HEK293 (cell line): Measurements from ENCODE around the gene NHERF2.
A peak's percentile ranks its signal among the peaks of the same experiment; 100 is the strongest.

Experiments
- CTCF ChIA-PET: fragments of 350-600 bp; formaldehyde crosslinking; extraction: SDS; loops from one replicate; lab custom pipeline; 2021; ENCODE audit warnings: antibody characterized with exemption; lab: Yijun Ruan, JAX
- POLR2A ChIA-PET: fragments of 300-600 bp; formaldehyde crosslinking; extraction: SDS; loops from one replicate; lab custom pipeline; 2020; ENCODE audit warnings: antibody characterized with exemption, inconsistent platforms; lab: Yijun Ruan, JAX
- H3K27ac ChIP-seq: fragments of 200-500 bp; sonication (Bioruptor generic); 2 replicates; pipeline ENCODE4 v1.5.1; 2014; ENCODE audit warnings: low read depth, low read length, control low read depth, inconsistent platforms; ENCODE audit errors: extremely low read depth
- H3K36me3 ChIP-seq, 2 experiments: fragments of 200-500 bp in 1 of 2; sonication (Bioruptor generic) in 1 of 2; 1 replicate in 1 of 2; 2 replicates in 1 of 2; pipeline ENCODE4 v1.5.1; 2014 to 2017; ENCODE audit warnings: inconsistent platforms in 2 of 2, low read length in 2 of 2; ENCODE audit not compliant: control insufficient read depth in 2 of 2, insufficient read depth in 1 of 2
- H3K4me1 ChIP-seq: fragments of 200-500 bp; sonication (Bioruptor generic); 2 replicates; pipeline ENCODE4 v1.5.1; 2014; ENCODE audit warnings: mild to moderate bottlenecking, low read length, inconsistent platforms; ENCODE audit not compliant: control insufficient read depth, insufficient read depth
- H3K4me3 ChIP-seq: 2 replicates; pipeline ENCODE4 v1.5.1; 2011; ENCODE audit warnings: low read depth, mild to moderate bottlenecking, control low read depth, low read length, moderate library complexity
- H3K9me3 ChIP-seq: fragments of 200-500 bp; sonication (Bioruptor generic); 2 replicates; pipeline ENCODE4 v1.5.1; 2014; ENCODE audit warnings: low read depth, low read length, inconsistent platforms; ENCODE audit not compliant: control insufficient read depth, insufficient read depth
- GLIS2 ChIP-seq: fragments of 450-650 bp; formaldehyde crosslinking; IDR thresholded peaks from 2 replicates; pipeline ENCODE4 v1.5.1; 2016; ENCODE audit warnings: missing biosample characterization, missing genetic modification characterization
- SP2 ChIP-seq: fragments of 450-650 bp; formaldehyde crosslinking; IDR thresholded peaks from 2 replicates; pipeline ENCODE4 v1.5.1; 2016; ENCODE audit warnings: missing biosample characterization, missing genetic modification characterization
- ZBTB20 ChIP-seq: fragments of 450-650 bp; formaldehyde crosslinking; IDR thresholded peaks from 2 replicates; pipeline ENCODE4 v1.5.1; 2016; ENCODE audit warnings: missing biosample characterization, missing genetic modification characterization
- ZBTB26 ChIP-seq: fragments of 450-650 bp; formaldehyde crosslinking; optimal IDR thresholded peaks from 2 replicates; pipeline ENCODE3; 2016; ENCODE audit warnings: missing biosample characterization, mild to moderate bottlenecking, missing genetic modification characterization
- ZFP69B ChIP-seq: fragments of 450-650 bp; formaldehyde crosslinking; IDR thresholded peaks from 2 replicates; pipeline ENCODE4 v1.5.1; 2016; ENCODE audit warnings: missing biosample characterization, missing genetic modification characterization
- ZNF280C ChIP-seq: fragments of 450-650 bp; formaldehyde crosslinking; IDR thresholded peaks from 2 replicates; pipeline ENCODE4 v1.5.1; 2016; ENCODE audit warnings: missing biosample characterization, missing genetic modification characterization
- ZNF362 ChIP-seq: fragments of 450-650 bp; formaldehyde crosslinking; IDR thresholded peaks from 2 replicates; pipeline ENCODE4 v1.5.1; 2016; ENCODE audit warnings: missing biosample characterization, missing genetic modification characterization
- ZNF37A ChIP-seq: fragments of 450-650 bp; IDR thresholded peaks from 2 replicates; pipeline ENCODE4 v1.5.1; 2018; ENCODE audit warnings: missing biosample characterization, missing genetic modification characterization
- ZNF518A ChIP-seq: fragments of 450-650 bp; formaldehyde crosslinking; conservative IDR thresholded peaks from 2 replicates; pipeline ENCODE4 v1.5.1; 2016; ENCODE audit warnings: low read depth, missing biosample characterization, missing genetic modification characterization
- ZNF555 ChIP-seq: fragments of 450-650 bp; formaldehyde crosslinking; conservative IDR thresholded peaks from 2 replicates; pipeline ENCODE4 v1.5.1; 2017; ENCODE audit warnings: missing biosample characterization, mild to moderate bottlenecking, missing genetic modification characterization, inconsistent platforms
- ZNF558 ChIP-seq: fragments of 450-650 bp; formaldehyde crosslinking; IDR thresholded peaks from 2 replicates; pipeline ENCODE4 v1.5.1; 2016; ENCODE audit warnings: missing biosample characterization, missing genetic modification characterization
- ZNF776 ChIP-seq: fragments of 450-650 bp; formaldehyde crosslinking; IDR thresholded peaks from 2 replicates; pipeline ENCODE4 v1.5.0; 2017; ENCODE audit warnings: missing biosample characterization, missing genetic modification characterization, borderline replicate concordance
- ZNF830 ChIP-seq: fragments of 450-650 bp; IDR thresholded peaks from 2 replicates; pipeline ENCODE4 v1.5.0; 2018; ENCODE audit warnings: missing biosample characterization, missing genetic modification characterization, low read depth, mild to moderate bottlenecking, moderate library complexity

Gene NHERF2

GRCh38 chr16:1981398-1981836 lies 45.3 kb upstream of the NHERF2 start, which contains the start of gene NOXO1 (continued):
- TF ChIP-seq ZNF830 (tag by site-specific recombination): no peak
- TF ChIP-seq ZBTB26 (tag by site-specific recombination): no peak
- TF ChIP-seq ZNF776 (tag by site-specific recombination): no peak
- peak; percentile 51 for TF ChIP-seq SP2 (tag by site-specific recombination)
- TF ChIP-seq, all 188 proteins: peak for 6

- Histone ChIP-seq H3K4me3 (no peak overlapping the region), H3K36me3 (peaks cover 0 to 47% of the 10 kb centered on the region in 2 experiments; a peak in 1 of 3 replicates), H3K4me1 (peaks cover 7% of the 10 kb centered on the region; the same call in 1 of the 2 replicates), H3K27ac (no peak overlapping the region), H3K9me3 (no peaks in the 10 kb centered on the region)
- POLR2A ChIA-PET: interaction anchor here (1.0 to 10.1 kb wide), 4 partner anchors 10 to 173 kb away, joined by 3 to 76 read pairs (median 11); partner anchors contain the start of genes RPS2, TBL3 and TRAF7
- no peak for TF ChIP-seq ZNF555 (tag by site-specific recombination)
- no peak for TF ChIP-seq ZNF362 (tag by site-specific recombination)
- no peak for TF ChIP-seq ZNF558
- no peak for TF ChIP-seq GLIS2
- TF ChIP-seq ZBTB20: no peak
- no peak for TF ChIP-seq ZNF37A (tag by site-specific recombination)
- no peak for TF ChIP-seq ZFP69B (tag by site-specific recombination)
- no peak for TF ChIP-seq ZNF518A (tag by site-specific recombination)
- TF ChIP-seq ZNF280C (tag by site-specific recombination): no peak
- CTCF ChIA-PET: interaction anchor here (0.6 to 1.4 kb wide), 2 partner anchors 22 to 980 kb away, joined by 3 read pairs; no protein-coding TSS in a partner anchor
Observed at GRCh38 chr16:1982013-1982433, 44.7 kb upstream of the NHERF2 start.
